Measurements from ENCODE around the gene TECR. TPM values are rescaled to one million over a fixed set of nuclear protein-coding genes. Genes with fewer than 3 reads are reported as not detected.
A peak's percentile ranks its signal among the peaks of the same experiment; 100 is the strongest.

TECR gene
- total and polyA plus RNA-seq, 2 of the 13 experiments (the other 11 are each of a cell fraction or from before 2014, with no cell fraction given) = 54.9 to 121 TPM

GRCh38 chr19:14529254-14530004 is at the start of gene TECR (continued):
- TF ChIP-seq ZNF773 (CRISPR knock-in tag; IDR thresholded peaks at IDR 0.05; ENCODE audit: borderline replicate concordance) (peak; percentile 46; the same call in 1 of the 2 replicates), SATB2 (CRISPR knock-in tag; IDR thresholded peaks at IDR 0.05) (no peak), HNRNPK (IDR thresholded peaks at IDR 0.05; ENCODE audit: low read depth, low read length, poor library complexity, severe bottlenecking) (no peak), SMYD3 (CRISPR knock-in tag; IDR thresholded peaks at IDR 0.05) (no peak), POLR2AphosphoS5 (IDR thresholded peaks at IDR 0.05; ENCODE audit: low read depth, low read length) (peak; percentile 97), ZNF512 (CRISPR knock-in tag; IDR thresholded peaks at IDR 0.05) (no peak), MXD3 (CRISPR knock-in tag; IDR thresholded peaks at IDR 0.05) (peak; percentile 75), ZFP82 (CRISPR knock-in tag; IDR thresholded peaks at IDR 0.05; ENCODE audit: borderline replicate concordance) (no peak), FUBP1 (CRISPR knock-in tag; IDR thresholded peaks at IDR 0.05; ENCODE audit: borderline replicate concordance) (0 out of 2 replicates have a peak, but pooled peaks have one; percentile 27), PAXIP1 (CRISPR knock-in tag; conservative IDR thresholded peaks at IDR 0.05) (peak; percentile 38), BRF2 (CRISPR knock-in tag; IDR thresholded peaks at IDR 0.05) (peak; percentile 64; the same call in 1 of the 2 replicates), ARNT2 (CRISPR knock-in tag; IDR thresholded peaks at IDR 0.05; ENCODE audit: low read depth) (peak; percentile 42; the same call in 1 of the 2 replicates), TRIM24 (CRISPR knock-in tag; IDR thresholded peaks at IDR 0.05) (no peak), E2F1 (CRISPR knock-in tag; IDR thresholded peaks at IDR 0.05) (peak; percentile 88), XRCC5 (optimal IDR thresholded peaks at IDR 0.05; ENCODE audit: low read length) (peak; percentile 85), MLX (CRISPR knock-in tag; IDR thresholded peaks at IDR 0.05) (no peak)
